ENCODE measurements around the gene SELENOI.

- no peak for TF ChIP-seq CTCF (IDR thresholded peaks at IDR 0.05; ENCODE audit: low read length)
- TF ChIP-seq EZH2 (optimal IDR thresholded peaks at IDR 0.05; ENCODE audit: low read depth, low read length): no peak
- no peak for TF ChIP-seq EZH2phosphoT487 (IDR thresholded peaks at IDR 0.05; ENCODE audit: low read length)
Measured at GRCh38 chr2:26384183-26384582, 38.2 kb downstream of the SELENOI start.

All from MM.1S (cell line).